ENCODE results near the gene ITGA3. TPM values are rescaled to one million over a fixed set of nuclear protein-coding genes. Genes with fewer than 3 reads are reported as not detected.

Gene ITGA3
- polyA plus RNA-seq, 1 of the 3 experiments (the other 2 are of a cell fraction): 766 TPM

DNA sequence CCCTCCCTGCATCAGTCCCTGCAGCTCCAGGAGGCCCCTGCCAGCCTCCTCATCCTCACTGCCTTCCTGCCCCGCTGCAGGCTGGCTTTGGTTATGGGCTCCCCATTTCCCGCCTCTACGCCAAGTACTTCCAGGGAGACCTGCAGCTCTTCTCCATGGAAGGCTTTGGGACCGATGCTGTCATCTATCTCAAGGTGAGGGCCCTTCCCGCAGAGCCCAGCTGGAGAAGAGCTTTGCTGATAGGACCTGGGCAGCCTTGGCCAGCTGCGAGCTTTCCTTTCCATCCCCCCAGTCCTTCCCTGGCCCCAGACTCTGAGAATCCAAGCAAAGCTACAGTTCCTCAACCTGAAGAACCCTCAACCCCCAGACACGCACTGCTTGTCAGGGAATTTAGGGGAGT lies 53.3 kb downstream of the ITGA3 start:
- H3K9ac ChIP-seq: no peak overlapping the region
- H3K27me3 ChIP-seq (ENCODE audit: insufficient read depth): no peaks in the 10 kb centered on the region
- DNase-seq: no peak
- POLR2A ChIA-PET: no interaction called here
- peaks cover 0 to 24% of the 10 kb centered on the region in 2 experiments; a peak in 1 of 4 replicates for H3K4me1 ChIP-seq (ENCODE audit: control insufficient read depth in 1 of 2, insufficient read depth in 2 of 2, low read depth in 1 of 2, low read length in 1 of 2)
- no peaks in the 10 kb centered on the region for H3K9me3 ChIP-seq
- 84% methylated on average over 7 of the region's 7 CpGs for WGBS (ENCODE audit: low lambda C conversion rate)
- no peak overlapping the region for H3K4me3 ChIP-seq (ENCODE audit: low read depth in 2 of 2, low read length in 1 of 2)
- TF ChIP-seq EZH2phosphoT487 (IDR thresholded peaks at IDR 0.05; ENCODE audit: borderline replicate concordance, low read depth) (no peak), YY1 (IDR thresholded peaks at IDR 0.05; ENCODE audit: low read depth) (no peak), TEAD4 (IDR thresholded peaks at IDR 0.05; ENCODE audit: borderline replicate concordance, insufficient read depth) (no peak), RCOR1 (IDR thresholded peaks at IDR 0.05; ENCODE audit: low read length) (no peak), EP300 (IDR thresholded peaks at IDR 0.05; ENCODE audit: borderline replicate concordance in 1 of 2, low read depth in 1 of 2, low read length in 1 of 2) (no peak), RAD21 (IDR thresholded peaks at IDR 0.05; ENCODE audit: low read length) (no peak), SMC3 (IDR thresholded peaks at IDR 0.05; ENCODE audit: low read depth, low read length) (no peak), TCF12 (IDR thresholded peaks at IDR 0.05) (no peak)
- TF ChIP-seq, protein P1, sequence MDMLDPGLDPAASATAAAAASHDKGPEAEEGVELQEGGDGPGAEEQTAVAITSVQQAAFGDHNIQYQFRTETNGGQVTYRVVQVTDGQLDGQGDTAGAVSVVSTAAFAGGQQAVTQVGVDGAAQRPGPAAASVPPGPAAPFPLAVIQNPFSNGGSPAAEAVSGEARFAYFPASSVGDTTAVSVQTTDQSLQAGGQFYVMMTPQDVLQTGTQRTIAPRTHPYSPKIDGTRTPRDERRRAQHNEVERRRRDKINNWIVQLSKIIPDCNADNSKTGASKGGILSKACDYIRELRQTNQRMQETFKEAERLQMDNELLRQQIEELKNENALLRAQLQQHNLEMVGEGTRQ (IDR thresholded peaks at IDR 0.05; ENCODE audit: borderline replicate concordance, low read depth, low read length): no peak
- TF ChIP-seq, protein P2, sequence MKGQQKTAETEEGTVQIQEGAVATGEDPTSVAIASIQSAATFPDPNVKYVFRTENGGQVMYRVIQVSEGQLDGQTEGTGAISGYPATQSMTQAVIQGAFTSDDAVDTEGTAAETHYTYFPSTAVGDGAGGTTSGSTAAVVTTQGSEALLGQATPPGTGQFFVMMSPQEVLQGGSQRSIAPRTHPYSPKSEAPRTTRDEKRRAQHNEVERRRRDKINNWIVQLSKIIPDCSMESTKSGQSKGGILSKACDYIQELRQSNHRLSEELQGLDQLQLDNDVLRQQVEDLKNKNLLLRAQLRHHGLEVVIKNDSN (IDR thresholded peaks at IDR 0.05; ENCODE audit: borderline replicate concordance, low read depth): no peak
- TF ChIP-seq, protein P3, sequence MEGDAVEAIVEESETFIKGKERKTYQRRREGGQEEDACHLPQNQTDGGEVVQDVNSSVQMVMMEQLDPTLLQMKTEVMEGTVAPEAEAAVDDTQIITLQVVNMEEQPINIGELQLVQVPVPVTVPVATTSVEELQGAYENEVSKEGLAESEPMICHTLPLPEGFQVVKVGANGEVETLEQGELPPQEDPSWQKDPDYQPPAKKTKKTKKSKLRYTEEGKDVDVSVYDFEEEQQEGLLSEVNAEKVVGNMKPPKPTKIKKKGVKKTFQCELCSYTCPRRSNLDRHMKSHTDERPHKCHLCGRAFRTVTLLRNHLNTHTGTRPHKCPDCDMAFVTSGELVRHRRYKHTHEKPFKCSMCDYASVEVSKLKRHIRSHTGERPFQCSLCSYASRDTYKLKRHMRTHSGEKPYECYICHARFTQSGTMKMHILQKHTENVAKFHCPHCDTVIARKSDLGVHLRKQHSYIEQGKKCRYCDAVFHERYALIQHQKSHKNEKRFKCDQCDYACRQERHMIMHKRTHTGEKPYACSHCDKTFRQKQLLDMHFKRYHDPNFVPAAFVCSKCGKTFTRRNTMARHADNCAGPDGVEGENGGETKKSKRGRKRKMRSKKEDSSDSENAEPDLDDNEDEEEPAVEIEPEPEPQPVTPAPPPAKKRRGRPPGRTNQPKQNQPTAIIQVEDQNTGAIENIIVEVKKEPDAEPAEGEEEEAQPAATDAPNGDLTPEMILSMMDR (IDR thresholded peaks at IDR 0.05): no peak
- H4K20me1 ChIP-seq (ENCODE audit: insufficient read depth): no peaks in the 10 kb centered on the region
- H3K9me2 ChIP-seq: no peaks in the 10 kb centered on the region
- H3K36me3 ChIP-seq (replicated peaks in 1 of 2; ENCODE audit: control insufficient read depth in 1 of 2, insufficient read depth in 2 of 2, low read length in 1 of 2): peaks cover 5 to 26% of the 10 kb centered on the region in 2 experiments
- no peak overlapping the region for H2AFZ ChIP-seq (ENCODE audit: low read depth)
- H3F3A ChIP-seq (replicated peaks; ENCODE audit: insufficient read depth): peaks cover 5% of the 10 kb centered on the region
- no peak overlapping the region for H3K27ac ChIP-seq (ENCODE audit: low read depth in 2 of 2, low read length in 1 of 2)
- no peak overlapping the region for H3K4me2 ChIP-seq
- H3K79me2 ChIP-seq (ENCODE audit: insufficient read depth): no peaks in the 10 kb centered on the region
- CTCF ChIA-PET: interaction anchor here (0.7 to 16.3 kb wide), 12 partner anchors 9 to 91 kb away, joined by 3 to 297 read pairs (median 3); partner anchors contain the start of genes PDK2, SAMD14 and SGCA

DNA sequence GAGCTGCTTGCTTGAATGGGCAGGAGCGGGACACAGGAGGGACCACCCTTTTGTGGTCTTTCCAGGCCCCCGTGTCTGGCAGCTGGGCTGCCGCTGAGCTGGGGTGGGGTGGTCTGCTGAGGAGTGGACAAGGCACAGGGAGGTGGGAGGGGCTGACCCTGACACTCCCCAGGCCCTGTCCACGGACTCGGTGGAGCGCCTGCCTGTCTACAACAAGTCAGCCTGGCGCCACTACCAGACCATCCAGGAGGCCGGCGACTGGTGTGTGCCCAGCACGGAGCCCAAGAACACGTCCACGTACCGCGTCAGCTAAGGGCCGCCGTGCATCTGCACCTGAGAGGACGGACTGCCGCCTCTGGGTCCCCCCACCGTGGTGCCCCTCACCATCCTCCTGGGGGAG lies 53.9 kb downstream of the ITGA3 start:
- WGBS (ENCODE audit: low lambda C conversion rate): 94% methylated on average over 14 of the region's 19 CpGs
- H3K27me3 ChIP-seq (ENCODE audit: insufficient read depth): no peaks in the 10 kb centered on the region
- H3K27ac ChIP-seq (ENCODE audit: low read depth in 2 of 2, low read length in 1 of 2): no peak overlapping the region; a peak in 1 of 4 replicates
- ChIA-PET CTCF (interaction anchor here (1.0 to 16.3 kb wide), 10 partner anchors 9 to 60 kb away, joined by 3 to 297 read pairs (median 4); partner anchors contain the start of genes PDK2, SAMD14 and SGCA), POLR2A (no interaction called here)
- H3F3A ChIP-seq (replicated peaks; ENCODE audit: insufficient read depth): peaks cover 5% of the 10 kb centered on the region
- H3K4me3 ChIP-seq (ENCODE audit: low read depth in 2 of 2, low read length in 1 of 2): no peak overlapping the region
- no peaks in the 10 kb centered on the region for H3K9me2 ChIP-seq
- H3K36me3 ChIP-seq (replicated peaks in 1 of 2; ENCODE audit: control insufficient read depth in 1 of 2, insufficient read depth in 2 of 2, low read length in 1 of 2): peaks cover 5 to 26% of the 10 kb centered on the region in 2 experiments
- H3K4me1 ChIP-seq (ENCODE audit: control insufficient read depth in 1 of 2, insufficient read depth in 2 of 2, low read depth in 1 of 2, low read length in 1 of 2): peaks cover 0 to 24% of the 10 kb centered on the region in 2 experiments; a peak in 1 of 4 replicates
- H2AFZ ChIP-seq (ENCODE audit: low read depth): no peak overlapping the region
- H3K9ac ChIP-seq: no peak overlapping the region
- no peaks in the 10 kb centered on the region for H3K79me2 ChIP-seq (ENCODE audit: insufficient read depth)
- no peak for DNase-seq
- no peaks in the 10 kb centered on the region for H3K9me3 ChIP-seq
- H3K4me2 ChIP-seq: no peak overlapping the region
- no peaks in the 10 kb centered on the region for H4K20me1 ChIP-seq (ENCODE audit: insufficient read depth)
- TF ChIP-seq FOXJ3 (CRISPR knock-in tag; IDR thresholded peaks at IDR 0.05): no peak
- TF ChIP-seq SIN3A (IDR thresholded peaks at IDR 0.05; ENCODE audit: borderline replicate concordance, low read depth, low read length): no peak
- TF ChIP-seq, protein P4, sequence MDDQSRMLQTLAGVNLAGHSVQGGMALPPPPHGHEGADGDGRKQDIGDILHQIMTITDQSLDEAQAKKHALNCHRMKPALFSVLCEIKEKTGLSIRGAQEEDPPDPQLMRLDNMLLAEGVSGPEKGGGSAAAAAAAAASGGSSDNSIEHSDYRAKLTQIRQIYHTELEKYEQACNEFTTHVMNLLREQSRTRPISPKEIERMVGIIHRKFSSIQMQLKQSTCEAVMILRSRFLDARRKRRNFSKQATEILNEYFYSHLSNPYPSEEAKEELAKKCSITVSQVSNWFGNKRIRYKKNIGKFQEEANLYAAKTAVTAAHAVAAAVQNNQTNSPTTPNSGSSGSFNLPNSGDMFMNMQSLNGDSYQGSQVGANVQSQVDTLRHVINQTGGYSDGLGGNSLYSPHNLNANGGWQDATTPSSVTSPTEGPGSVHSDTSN (IDR thresholded peaks at IDR 0.05): no peak
- no peak for TF ChIP-seq TAF1 (IDR thresholded peaks at IDR 0.05; ENCODE audit: borderline replicate concordance, low read depth, low read length)
- TF ChIP-seq MXI1 (IDR thresholded peaks at IDR 0.05; ENCODE audit: low read depth, low read length): no peak
- no peak for TF ChIP-seq EZH2phosphoT487 (IDR thresholded peaks at IDR 0.05; ENCODE audit: borderline replicate concordance, low read depth)
- no peak for TF ChIP-seq FOSL2 (IDR thresholded peaks at IDR 0.05; ENCODE audit: borderline replicate concordance, low read depth)
- TF ChIP-seq FOXM1 (IDR thresholded peaks at IDR 0.05; ENCODE audit: low read depth): no peak
- TF ChIP-seq, protein P5, sequence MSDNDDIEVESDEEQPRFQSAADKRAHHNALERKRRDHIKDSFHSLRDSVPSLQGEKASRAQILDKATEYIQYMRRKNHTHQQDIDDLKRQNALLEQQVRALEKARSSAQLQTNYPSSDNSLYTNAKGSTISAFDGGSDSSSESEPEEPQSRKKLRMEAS (IDR thresholded peaks at IDR 0.05; ENCODE audit: low read depth): no peak
- no peak for TF ChIP-seq RXRA (IDR thresholded peaks at IDR 0.05; ENCODE audit: borderline replicate concordance, low read depth)
- no peak for TF ChIP-seq YY1 (IDR thresholded peaks at IDR 0.05; ENCODE audit: low read depth)
- TF ChIP-seq TEAD4 (IDR thresholded peaks at IDR 0.05; ENCODE audit: borderline replicate concordance, insufficient read depth): no peak
- TF ChIP-seq NFIC (IDR thresholded peaks at IDR 0.05; ENCODE audit: borderline replicate concordance): no peak
- TF ChIP-seq ELF1 (IDR thresholded peaks at IDR 0.05): no peak
- TF ChIP-seq EP300 (IDR thresholded peaks at IDR 0.05; ENCODE audit: borderline replicate concordance in 1 of 2, low read depth in 1 of 2, low read length in 1 of 2): no peak
- TF ChIP-seq POLR2AphosphoS5 (IDR thresholded peaks at IDR 0.05; ENCODE audit: low read depth, low read length): no peak
- no peak for TF ChIP-seq CHD2 (IDR thresholded peaks at IDR 0.05; ENCODE audit: low read length, partially characterized antibody)
- no peak for TF ChIP-seq GATA2 (CRISPR knock-in tag; IDR thresholded peaks at IDR 0.05)
